ENCODE data around the gene SNUPN.

- TF ChIP-seq CTCF (IDR thresholded peaks at IDR 0.05), result no peak
- no peak for TF ChIP-seq EP300 (IDR thresholded peaks at IDR 0.05)
Measured at GRCh38 chr15:75598361-75598760, 27.2 kb downstream of the SNUPN start.

Data from tibial nerve (tissue), 4 donors.